ENCODE measurements around the gene HLCS. TPM values are rescaled to one million over a fixed set of nuclear protein-coding genes. Genes with fewer than 3 reads are reported as not detected.

Gene HLCS
- total RNA-seq, 1 experiment from 2014 or later: 12.7 TPM

- Histone ChIP-seq H2BK20ac (ENCODE audit: low read depth, low read length, poor library complexity, severe bottlenecking) (no peak overlapping the region), H2BK5ac (ENCODE audit: insufficient read length, low read length) (no peak overlapping the region), H3K18ac (ENCODE audit: insufficient read length, low read depth, low read length) (no peak overlapping the region), H3K9me3 (ENCODE audit: control insufficient read depth, low read depth, low read length) (no peaks in the 10 kb centered on the region), H2AK5ac (ENCODE audit: insufficient read length, low read length) (no peak overlapping the region), H3K79me1 (ENCODE audit: insufficient read depth, low read depth, low read length, poor library complexity, severe bottlenecking) (no peaks in the 10 kb centered on the region), H3K14ac (ENCODE audit: insufficient read depth, low read length) (no peak overlapping the region), H2BK15ac (ENCODE audit: low read depth, low read length) (no peak overlapping the region), H2AFZ (ENCODE audit: low read length) (no peak overlapping the region), H4K8ac (replicated peaks; ENCODE audit: insufficient read length, low read depth, low read length) (no peak overlapping the region), H3K23me2 (ENCODE audit: insufficient read length, low read depth, low read length, poor library complexity, severe bottlenecking) (no peaks in the 10 kb centered on the region), H3K4me1 (ENCODE audit: insufficient read depth, low read length) (no peaks in the 10 kb centered on the region; the same call in 1 of the 2 replicates), H2BK12ac (ENCODE audit: insufficient read length, low read depth, low read length) (no peak overlapping the region), H4K5ac (ENCODE audit: insufficient read length, low read depth, low read length) (no peak overlapping the region), H2BK120ac (ENCODE audit: low read depth, low read length, poor library complexity, severe bottlenecking) (no peak overlapping the region), H4K91ac (ENCODE audit: insufficient read length, low read depth, low read length) (no peak overlapping the region), H3K79me2 (ENCODE audit: insufficient read depth, low read length) (no peaks in the 10 kb centered on the region), H3T11ph (ENCODE audit: low read length) (no peak overlapping the region), H3K27me3 (ENCODE audit: insufficient read depth, low read length) (no peaks in the 10 kb centered on the region), H3K27ac (ENCODE audit: insufficient read length, low read depth, low read length) (no peak overlapping the region), H3K9ac (ENCODE audit: extremely low read depth, insufficient read length, low read length) (no peak overlapping the region), H3K56ac (ENCODE audit: insufficient read length, low read depth, low read length) (no peak overlapping the region), H3K4ac (ENCODE audit: low read depth, low read length) (no peak overlapping the region), H3K4me2 (ENCODE audit: insufficient read depth, insufficient read length, low read length) (no peak overlapping the region), H3K23ac (ENCODE audit: insufficient read length, low read depth, low read length) (no peak overlapping the region), H4K20me1 (ENCODE audit: control insufficient read depth, insufficient read depth, insufficient read length) (no peaks in the 10 kb centered on the region)
- no peaks in the 10 kb centered on the region for H3K9me3 Mint-ChIP-seq
- no peaks in the 10 kb centered on the region for H3K27me3 Mint-ChIP-seq (ENCODE audit: low read depth)
- peaks cover 19 to 22% of the 10 kb centered on the region in 2 experiments for H3K4me1 Mint-ChIP-seq
- H3K27ac Mint-ChIP-seq: no peak overlapping the region
- peaks cover 0 to 2% (median 0%) of the 10 kb centered on the region in 3 experiments; a peak in 1 of 7 replicates for H3K36me3 Mint-ChIP-seq (ENCODE audit: insufficient read depth in 1 of 3, low read depth in 3 of 3)
- no peak overlapping the region; a peak in 1 of 5 replicates for H3K4me3 Mint-ChIP-seq
- no CpG with 5 or more reads among the region's 6 CpGs for WGBS (ENCODE audit: extremely low coverage, insufficient read length, low lambda C conversion rate)
- no peak for DNase-seq
- TF ChIP-seq CTCF (conservative IDR thresholded peaks at IDR 0.05): no peak
Measured at GRCh38 chr21:36766511-36766910, 200.0 kb downstream of the HLCS start.

Data from H9 (cell line).